Activated CD4-positive, CD25-positive, alpha-beta regulatory T cell (primary cell): Measurements from ENCODE around the gene CDK3.
"Not testable (repeated sequence)": the region's sequence is repeated elsewhere in the genome, so short reads cannot be mapped to it uniquely, and the experiment has no call there.

Source experiments
- DNase-seq, 4 experiments: peaks; one replicate each; lab custom pipeline; 2025; lab: John Stamatoyannopoulos, UW

CDK3 gene

DNA sequence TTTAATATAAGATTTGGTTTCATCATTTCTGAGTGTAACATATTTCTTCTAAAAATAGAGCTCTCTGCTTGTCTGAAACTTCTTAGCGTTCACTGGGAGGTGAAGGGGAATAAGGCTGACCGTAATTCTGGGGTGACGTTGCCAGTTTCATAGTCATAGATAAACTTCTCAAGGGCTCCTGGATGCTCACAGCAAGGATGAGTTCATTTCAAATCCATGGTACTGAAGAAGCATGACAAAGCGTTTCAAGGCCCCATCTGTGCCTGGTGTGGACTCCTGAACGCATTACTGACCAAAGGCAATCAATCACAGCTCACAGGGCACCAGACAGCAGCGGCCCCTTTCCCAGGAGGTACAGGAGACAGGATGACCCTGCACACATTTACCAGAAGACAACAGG, 38.5 kb downstream of the CDK3 start:
- no peak for DNase-seq

DNA sequence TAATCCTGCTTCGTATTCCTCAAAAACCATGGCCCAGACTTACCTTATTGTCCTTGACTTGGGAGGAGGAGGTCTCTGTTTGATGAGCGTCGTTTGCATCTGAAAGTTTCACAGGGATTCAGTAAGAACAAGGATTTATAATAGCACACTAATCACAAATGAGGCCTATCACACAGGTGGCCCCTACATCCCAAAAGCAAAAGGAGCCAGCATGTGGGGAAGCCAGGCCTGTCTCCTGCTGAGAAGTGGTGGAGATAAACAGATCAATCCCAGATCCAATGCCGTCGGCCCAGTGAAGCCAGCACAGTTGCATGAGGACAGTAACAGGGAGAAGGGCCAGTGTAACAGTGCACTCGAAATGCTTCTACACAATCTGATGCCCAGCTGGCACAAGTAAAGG, 39.7 kb downstream of the CDK3 start:
- no peak for DNase-seq

DNA sequence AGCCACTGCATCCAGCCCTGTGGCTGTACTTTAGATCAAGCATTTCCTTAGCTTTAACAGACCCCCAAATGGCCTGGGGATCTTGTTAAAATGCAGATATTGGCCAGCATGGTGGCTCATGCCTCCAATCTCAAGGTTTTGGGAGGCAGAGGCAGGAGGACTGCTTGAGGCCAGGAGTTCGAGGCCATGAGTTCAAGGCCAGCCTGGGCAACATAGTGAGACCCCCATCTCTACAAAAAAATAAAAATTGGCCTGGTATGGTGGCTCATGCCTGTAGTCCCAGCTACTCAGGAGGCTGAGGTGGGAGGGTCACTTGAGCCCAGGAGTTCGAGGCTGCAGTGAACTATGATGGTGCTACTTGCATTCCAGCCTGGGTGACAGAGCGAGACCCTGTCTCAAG, 42.2 kb downstream of the CDK3 start:
- DNase-seq, result not testable (repeated sequence)

DNA sequence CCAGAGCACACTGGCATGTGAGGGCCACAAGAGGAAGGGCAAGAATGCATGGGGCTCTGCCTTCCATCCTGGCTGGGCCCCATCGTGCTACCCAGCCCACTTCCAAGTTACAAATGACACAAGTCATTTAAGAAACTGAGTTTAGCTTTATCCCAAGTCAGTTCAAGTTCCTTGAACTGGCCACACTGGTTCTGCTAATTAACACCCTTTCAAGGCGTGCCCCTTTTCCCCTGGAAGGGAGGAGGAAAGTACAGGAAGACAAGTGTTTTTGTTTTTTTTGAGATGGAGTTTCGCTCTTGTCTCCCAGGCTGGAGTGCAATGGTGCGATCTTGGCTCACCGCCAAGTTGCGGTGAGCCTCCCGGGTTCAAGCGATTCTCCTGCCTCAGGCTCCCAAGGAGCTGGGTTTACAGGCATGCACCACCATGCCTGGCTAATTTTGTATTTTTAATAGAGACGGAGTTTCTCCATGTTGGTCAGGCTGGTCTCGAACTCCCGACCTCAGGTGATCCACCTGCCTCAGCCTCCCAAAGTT, 43.9 kb downstream of the CDK3 start:
- DNase-seq, result not testable (repeated sequence)

DNA sequence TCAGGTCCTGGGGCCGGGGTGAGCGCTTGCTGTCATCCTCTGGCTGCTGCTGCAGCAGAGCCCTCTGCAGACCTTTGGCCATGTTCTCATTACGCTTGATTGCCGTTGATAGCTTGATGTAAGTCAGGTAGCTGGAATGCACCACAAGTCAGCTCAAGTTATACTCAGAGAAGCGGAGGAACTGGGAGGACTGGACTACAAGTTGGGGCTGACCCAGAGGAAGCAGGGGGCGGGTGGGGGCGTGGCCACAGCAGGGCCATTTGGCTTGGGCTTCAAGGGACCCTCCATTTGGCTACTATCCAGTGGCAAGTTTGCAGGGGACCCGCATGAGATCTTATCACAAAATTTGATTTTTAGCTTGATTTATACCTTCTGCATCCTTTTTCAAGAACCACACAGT, 45.4 kb downstream of the CDK3 start:
- DNase-seq, result no peak

DNA sequence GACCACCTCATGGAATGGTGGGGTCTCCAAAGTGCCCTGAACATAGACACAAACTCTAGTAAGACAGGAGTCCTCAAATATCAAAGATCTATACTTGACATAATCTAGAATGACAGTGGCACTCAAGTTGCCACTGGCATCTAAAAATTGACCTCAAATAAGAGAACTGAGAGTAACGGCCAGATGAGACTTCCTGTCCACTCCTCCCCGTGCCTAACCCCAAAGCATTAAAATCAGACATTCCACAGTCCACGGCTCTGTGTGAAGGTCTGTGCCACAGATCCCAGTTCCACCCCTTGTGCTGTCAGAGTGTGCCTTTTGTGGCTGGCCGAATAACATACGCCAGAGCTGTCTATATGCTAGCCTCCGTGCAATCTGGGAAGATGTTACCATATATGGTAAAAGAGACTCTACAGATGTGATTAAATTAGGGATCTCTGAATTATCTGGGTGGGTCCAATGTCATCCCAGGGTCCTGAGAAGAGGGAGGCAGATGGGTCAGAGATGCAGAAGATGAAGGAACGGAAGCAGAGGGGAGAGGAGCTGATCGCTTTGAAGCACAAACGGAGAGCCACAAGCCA, 47.5 kb downstream of the CDK3 start:
- DNase-seq, result no peak

DNA sequence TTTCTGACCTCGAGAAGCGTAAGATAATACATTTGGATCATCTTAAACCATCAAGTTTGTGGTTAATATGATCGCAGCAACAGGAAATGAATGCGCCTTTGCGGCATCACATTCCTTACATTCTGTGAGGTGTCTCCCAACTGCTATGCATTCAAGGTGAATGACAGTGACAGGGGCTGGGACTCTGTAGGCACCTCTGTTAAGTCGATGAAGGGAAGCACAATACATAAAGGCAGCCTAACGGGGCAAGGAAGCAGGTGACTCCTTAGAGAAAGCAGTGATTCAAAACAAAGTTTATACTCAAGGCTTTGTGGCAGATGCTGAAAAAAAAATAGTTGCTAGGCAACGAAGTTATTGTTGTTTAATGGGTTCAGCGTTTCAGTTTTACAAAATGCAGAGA, 48.1 kb downstream of the CDK3 start:
- DNase-seq, result no peak

DNA sequence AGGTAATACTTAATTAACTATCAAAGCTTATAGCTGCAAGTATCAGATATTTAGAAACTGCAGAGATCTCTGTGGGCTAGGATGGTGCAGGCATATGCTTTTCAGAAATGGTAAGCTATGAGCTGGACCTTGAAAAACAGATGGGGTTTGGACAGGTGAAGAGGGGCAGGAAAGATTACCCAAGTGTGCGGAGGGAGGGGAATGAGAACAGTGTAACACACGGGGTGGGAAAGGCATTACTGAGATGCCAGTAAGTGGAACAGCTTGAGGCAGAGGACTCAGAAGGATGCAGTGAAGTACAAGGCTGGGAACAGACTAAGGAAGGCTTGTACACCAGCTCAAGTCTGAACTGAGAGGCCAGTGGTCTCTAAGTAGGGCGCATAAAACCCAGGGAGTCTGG, 48.6 kb downstream of the CDK3 start:
- DNase-seq, result no peak

DNA sequence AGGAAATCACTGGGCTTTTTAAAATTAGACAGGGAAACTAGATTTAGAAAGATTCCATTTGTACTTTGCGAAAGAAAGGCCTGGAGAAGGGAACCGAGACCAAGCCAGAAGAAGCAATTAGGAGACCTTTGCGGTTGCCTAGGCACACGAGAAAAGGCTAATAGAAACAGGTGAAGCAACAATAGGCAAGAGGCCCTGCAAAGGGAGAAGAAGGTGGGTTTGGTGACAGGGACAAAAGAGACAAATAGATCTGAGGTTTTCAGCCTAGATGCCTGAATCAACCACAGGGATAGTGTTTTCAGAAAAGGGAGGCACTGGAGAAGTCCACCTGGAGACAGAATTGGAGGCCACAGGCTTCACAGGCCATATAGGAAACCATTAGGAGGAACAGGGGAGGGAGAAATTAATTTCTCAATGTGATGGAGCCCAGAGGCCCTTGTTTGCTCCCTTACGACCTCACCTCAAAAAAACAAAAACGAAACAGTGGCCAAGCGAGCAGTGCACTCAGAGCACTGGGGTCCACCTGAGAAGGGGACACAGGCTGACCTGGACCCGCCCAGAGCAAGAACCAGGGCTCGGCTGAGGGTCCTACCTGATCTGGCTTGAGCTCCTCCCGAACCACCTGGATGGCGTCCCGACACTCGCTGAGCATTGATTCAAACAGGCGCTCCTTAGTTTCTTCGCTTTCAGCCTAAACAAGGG, 49.3 kb downstream of the CDK3 start:
- DNase-seq, result no peak

DNA sequence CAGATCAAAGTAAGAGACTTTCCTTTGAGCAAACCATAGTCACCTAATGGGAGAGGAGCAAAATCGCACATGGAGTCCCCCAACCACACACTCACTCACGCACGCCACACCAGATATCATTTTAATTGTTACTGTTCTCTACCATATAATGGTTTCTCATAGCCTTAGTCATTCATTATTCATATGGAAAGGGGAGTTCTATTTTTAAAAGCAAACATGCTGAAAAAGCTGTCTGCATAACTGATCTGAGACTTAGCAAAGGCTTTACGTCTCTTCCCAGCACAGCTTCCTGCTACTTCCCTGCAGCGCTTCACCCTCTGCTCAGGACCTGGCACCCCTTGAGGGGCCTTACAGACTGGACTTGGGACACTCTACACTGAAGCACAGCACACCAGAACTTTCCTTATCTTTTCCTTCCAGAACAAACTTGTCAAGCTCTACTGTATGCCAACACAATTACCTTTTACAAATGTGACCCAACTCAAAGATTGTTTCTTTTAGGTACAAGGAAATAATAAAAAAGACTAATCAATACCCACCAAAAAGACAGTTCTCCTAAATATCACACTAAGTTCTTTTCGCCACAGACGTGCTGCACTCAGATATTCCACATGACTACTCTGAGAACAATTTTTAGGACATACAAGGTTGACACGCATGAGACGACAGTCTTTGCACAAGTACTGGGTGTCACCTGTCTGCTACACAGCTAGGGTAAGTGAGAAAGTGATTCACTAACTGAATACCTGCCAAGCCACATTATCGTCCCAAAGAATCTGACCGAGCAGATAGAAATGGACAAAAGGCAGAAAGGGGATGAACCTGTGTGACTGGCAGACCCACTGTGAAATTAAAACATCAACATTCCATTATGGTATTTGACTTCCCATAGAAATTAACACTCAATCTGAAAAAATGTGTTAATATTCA, 50.1 kb downstream of the CDK3 start:
- DNase-seq, result no peak

DNA sequence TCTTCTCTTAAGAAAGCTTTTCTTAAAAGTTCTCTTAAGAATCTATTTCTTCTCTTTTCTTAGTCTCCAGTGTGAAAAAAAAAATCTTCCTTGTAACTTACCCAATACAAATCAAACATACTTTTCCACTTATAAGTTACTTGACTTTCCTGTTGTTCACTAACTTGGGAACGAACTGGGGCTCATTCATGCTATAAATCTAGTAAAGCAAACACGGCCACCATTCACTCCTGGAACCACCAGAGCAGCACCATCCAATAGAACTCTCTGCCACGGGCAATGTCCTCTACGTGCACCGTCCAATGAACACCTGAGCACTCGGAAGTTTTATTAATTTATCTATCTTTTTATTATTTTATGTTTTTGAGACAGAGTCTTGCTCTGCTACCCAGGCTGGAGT, 50.9 kb downstream of the CDK3 start:
- no peak for DNase-seq

DNA sequence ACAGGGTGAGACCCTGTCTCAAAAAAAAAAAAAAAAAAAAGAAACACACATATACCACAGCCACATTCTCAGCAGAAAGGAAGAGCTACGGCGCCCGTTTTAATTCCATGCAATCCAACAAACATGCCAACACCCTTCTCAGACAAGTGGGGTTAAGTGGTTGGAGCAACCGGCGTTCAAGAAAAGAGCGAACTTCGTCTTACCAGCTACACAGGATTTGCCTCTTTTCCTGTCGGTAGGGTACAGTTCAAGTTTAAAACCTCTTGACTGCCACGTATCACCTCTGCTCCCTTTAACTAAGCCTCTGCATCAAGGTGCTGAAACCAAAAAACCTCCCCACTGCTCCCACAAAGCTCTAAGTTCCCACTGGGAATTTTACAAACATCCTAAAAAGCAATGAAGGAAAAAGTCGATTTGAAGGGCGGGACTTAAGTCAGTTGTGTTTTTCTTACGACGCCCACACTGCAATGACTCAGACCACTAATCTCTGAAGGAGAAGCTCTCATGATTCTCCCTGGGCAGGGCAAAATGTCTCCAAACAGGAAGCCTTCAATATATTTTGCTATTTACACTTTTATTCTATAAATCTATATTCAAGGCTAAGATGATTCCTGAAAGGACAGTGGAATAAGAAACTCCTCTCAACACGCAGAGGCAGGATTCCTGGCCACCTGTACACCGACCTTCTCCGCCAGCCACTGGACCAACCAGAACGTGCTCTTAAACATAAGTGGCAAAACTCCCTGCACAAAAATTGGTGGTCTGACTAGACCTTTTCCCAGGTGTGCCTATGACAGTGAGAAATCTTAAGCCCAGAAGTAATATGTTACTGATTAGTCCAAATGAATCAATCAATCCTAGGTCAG, 52.8 kb downstream of the CDK3 start:
- no peak for DNase-seq

DNA sequence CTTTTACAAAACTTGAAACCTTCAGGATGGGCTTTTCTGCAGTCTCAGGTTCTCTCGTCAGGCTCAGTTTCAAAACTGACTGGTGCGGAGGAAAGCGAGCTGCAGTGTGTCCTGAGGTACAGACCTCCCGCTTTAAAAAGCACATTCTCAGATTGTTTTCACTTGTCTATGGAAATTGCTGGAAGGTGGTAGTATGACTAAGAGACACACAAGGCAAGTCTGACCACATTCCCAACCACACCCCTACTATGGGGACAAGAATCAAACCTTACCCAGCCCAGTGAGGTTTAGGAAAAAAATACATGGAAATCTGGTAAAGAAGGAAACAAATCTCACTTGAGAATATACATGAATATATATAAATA, 53.4 kb downstream of the CDK3 start:
- DNase-seq, result no peak
